ENCODE data around the gene PRKCZ.

GRCh38 chr1:2018217-2019171 lies 31.7 kb upstream of the PRKCZ start:
- no peak for TF ChIP-seq CTCF (conservative IDR thresholded peaks at IDR 0.05; ENCODE audit: low read depth in 2 of 2)
- no peak for TF ChIP-seq POLR2AphosphoS5 (IDR thresholded peaks at IDR 0.05; ENCODE audit: low read depth)
- TF ChIP-seq CREB1 (CRISPR knock-in tag; IDR thresholded peaks at IDR 0.05; ENCODE audit: low read depth) = no peak
- no peak for TF ChIP-seq EZH2 (IDR thresholded peaks at IDR 0.05; ENCODE audit: low read depth, unreplicated experiment)
- TF ChIP-seq EZH2phosphoT487 (IDR thresholded peaks at IDR 0.05; ENCODE audit: unreplicated experiment) = no peak
- TF ChIP-seq, protein P1, sequence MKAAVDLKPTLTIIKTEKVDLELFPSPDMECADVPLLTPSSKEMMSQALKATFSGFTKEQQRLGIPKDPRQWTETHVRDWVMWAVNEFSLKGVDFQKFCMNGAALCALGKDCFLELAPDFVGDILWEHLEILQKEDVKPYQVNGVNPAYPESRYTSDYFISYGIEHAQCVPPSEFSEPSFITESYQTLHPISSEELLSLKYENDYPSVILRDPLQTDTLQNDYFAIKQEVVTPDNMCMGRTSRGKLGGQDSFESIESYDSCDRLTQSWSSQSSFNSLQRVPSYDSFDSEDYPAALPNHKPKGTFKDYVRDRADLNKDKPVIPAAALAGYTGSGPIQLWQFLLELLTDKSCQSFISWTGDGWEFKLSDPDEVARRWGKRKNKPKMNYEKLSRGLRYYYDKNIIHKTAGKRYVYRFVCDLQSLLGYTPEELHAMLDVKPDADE (IDR thresholded peaks at IDR 0.05) = no peak
